GM18861 (cell line): ENCODE data around the gene DVL2.
A peak's percentile ranks its signal among the peaks of the same experiment; 100 is the strongest.
"Not testable (repeated sequence)": the region's sequence is repeated elsewhere in the genome, so short reads cannot be mapped to it uniquely, and the experiment has no call there.

Source experiments
- ATAC-seq: cut with Tn5 transposase; IDR thresholded peaks from one replicate; pipeline ENCODE4 v1.9.1; 2021; ENCODE audit not compliant: unreplicated experiment

DVL2 gene

DNA sequence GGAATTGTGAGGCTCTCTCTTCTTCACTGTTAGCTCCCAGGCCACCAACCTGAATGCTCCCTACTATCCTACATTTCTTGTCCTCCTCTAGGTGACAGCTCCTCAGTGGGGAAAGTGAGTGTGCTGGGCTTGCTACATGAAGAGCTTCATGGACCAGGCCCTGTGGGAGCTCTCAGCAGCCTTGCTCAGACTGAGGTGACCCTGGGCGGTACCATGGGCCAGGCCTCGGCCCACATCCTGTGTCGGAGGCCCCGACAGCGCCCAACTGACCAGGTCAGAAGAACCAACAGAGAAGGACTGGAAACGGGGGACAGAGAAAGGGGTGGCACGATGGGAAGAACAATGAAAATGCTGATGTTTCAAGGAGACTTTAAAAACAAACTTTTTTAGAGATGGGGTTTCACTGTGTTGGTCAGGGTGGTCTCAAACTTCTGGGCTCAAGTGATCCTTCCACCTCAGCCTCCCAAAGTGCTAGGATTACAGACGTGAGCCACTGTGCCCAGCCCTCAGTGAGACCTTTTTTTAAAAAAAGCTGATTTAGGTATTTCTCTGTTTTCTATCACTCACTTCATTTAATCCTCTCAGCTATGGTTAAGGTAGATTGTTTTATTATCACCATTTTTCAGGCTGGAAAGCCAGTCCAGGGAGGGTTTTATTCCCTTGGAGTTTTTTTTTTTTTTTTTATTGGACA is 22.6 kb upstream of the DVL2 start:
- no peak for ATAC-seq

DNA sequence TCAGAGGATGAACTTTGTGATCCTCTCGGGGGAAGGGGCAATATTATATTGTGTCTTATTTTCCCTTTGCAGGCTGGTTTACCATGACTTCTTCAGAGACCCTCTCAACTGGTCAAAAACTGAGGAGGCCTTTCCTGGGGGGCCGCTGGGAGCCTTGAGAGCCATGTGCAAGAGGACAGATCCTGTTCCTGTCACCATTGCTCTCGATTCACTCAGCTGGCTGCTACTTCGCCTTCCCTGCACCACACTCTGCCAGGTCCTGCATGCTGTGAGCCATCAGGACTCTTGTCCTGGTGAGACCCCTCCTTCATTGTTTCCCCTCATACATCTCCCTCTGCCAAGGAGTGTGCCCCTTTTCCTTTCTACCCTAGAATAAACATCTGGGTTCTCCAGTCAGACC is 20.2 kb upstream of the DVL2 start:
- ATAC-seq = no peak

DNA sequence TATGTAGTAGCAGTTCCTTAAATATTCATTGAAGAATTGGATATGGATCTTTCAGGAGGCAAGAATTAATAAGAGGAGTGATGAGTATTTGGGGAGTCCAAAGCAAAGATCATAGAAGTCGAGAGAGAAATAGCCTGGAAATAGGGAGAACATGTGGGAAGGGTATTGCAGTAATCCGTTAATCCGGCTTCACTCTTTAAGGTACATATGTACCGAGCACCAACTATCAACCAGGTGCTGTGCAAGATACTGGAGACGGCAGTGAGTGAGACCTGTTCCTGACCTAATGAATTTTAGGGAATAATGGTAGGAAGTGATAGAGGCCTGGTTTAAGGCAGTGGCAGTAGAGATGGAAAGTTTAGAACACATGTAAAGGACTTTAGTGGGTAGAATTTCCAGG is 18.8 kb upstream of the DVL2 start:
- ATAC-seq = no peak

DNA sequence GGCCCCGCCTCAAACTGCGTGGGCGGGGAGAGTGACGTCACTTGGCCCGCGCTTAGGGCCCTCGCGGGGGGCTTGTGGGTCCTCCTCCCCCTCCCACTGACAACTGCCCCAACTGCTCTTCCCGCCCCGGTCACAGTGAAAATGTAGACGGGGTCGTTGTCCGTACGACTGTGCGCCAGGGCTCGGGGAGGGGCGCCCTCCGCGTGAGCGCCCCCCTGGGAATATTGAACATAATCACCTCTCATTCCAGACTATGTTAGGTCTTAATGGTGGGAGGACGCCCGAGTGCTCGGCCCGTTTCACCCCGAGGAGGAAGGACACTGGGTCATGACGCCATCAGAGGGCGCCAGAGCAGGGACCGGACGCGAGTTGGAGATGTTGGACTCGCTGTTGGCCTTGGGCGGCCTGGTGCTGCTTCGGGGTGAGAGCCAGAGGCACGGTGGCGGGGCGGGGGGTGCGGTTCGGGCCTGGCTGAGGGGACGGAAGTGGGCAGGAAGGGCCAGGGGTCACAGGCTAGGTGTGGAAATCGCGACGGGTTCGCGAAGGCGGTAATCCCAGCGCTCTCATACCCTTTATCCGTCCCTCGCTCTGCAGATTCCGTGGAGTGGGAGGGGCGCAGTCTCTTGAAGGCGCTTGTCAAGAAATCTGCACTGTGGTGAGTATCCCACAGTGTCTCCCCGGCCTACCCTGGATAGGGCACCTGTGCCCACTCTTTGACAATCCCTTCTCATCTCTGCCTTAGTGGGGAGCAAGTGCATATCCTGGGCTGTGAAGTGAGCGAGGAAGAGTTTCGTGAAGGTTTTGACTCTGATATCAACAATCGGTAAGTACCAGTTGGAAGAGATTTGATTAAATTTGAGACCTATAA is 18.1 kb upstream of the DVL2 start, which contains the start of gene ELP5:
Gene ELP5 (plus strand): TSS at position 40 of the 868 bp plus-strand sequence. CDS start 336 bp downstream, at position 376.
- peak; percentile 28 for ATAC-seq

DNA sequence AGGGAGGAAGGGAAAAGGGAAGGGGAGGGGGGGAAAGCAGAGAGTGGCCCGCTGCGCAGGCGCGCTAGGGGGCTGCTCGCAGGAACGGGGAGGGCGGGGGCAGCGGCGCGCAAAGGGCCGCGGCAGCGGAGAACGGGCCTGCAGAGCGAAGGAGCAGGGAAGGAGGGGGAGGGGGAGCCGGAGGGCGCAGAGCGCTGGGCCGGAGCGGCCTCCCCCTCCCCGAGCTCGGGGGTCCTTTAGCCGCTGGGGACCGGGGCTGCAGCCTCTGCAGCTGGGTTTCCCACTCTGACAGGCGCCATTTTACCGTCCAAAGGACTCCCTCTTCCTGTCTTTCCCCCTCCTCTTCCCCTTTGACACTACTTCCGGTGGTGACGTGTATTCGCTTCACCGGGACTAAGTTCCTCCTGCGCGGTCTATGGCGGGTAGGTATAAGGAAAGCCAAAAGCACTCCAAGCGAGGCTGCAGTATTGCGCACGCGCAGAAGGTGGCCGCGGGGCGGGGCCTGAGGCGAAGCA is 17.4 kb upstream of the DVL2 start, which contains the start of gene CTDNEP1:
Gene CTDNEP1 (minus strand): TSS at position 74 of the 515 bp plus-strand sequence. CDS start 438 bp downstream, outside the sequence.
- ATAC-seq = peak; percentile 82

DNA sequence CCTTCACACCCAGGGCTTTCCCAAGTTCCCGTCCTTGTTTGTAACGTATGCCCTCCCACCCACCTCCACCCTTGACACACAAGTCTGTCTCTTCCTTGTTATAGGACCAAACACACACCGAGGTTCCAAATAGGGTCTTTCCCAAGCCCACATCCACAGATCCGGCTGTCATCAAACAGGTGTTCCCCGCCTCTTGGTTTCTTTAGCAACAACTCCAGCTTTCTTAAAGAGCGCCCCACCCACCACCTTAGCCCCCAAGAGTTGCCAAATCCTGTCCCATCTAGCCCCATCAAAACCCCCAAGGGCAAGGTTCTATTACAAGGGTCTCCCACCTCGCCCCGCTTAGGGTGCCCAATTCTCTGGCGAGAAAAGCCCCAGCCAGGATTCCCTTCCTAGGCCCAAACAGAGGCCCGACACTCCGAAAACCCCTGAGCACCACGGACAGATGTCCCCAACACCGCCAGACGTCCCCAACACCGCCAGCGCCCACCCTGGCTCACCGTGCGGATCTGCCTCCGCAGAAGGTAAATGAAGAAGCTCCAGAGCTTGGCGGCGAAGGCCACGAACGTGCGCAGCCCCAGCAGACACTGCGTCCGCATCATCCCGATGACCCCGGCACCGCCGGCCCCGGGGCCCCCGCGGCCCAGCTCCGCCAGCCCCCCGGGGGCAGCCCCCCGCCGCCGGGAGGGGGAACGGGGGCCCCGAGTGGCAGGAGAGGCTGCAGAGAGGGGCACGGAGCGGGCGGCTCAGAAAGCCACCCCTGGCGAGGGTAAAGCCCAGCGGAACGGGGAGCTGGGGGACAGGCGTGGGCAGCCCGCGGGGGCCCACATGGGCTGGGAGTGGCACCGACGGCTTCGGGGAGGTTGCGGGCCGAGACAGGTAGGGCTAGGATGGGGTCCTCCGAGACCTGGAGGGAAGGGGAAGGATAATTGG is 16.6 kb upstream of the DVL2 start:
- no peak for ATAC-seq

DNA sequence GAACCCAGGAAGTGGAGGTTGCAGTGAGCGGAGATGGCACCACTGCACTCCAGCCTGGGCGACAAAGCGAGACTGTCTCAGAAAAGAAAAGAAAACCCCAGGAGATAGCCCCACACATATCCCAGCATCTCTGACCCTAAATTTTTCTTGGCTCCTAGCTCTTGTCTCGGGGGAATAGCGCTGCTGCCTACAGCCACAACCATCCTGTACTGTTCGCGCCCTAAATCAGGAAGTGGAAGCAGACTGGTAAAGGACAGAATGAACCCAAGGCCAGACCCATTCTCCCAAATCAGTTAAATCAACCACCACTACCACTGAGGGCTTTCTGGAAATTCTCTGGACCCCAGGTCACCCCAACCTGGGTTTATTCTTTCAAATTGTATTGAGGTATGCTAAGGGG is 15.5 kb upstream of the DVL2 start:
- ATAC-seq = no peak

DNA sequence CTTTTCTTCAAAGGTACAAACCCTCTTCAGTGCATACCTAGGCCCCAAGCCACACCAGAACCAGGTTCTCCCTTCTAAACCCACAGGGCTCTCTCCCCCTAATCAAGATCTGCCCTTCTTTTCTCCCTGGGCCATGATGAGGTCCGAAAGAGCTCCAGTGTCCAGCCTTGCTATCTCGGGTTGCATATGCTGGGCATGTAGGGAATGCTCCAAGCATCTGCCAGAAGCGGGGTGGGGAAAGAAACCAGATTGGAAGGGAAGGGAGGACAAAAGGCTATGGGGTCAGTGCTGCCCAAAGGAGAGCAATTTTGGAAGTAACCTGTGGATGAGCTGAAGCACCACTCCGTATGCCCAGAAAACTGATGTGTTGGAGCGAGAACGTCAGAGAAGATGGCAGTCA is 14.9 kb upstream of the DVL2 start:
- no peak for ATAC-seq

DNA sequence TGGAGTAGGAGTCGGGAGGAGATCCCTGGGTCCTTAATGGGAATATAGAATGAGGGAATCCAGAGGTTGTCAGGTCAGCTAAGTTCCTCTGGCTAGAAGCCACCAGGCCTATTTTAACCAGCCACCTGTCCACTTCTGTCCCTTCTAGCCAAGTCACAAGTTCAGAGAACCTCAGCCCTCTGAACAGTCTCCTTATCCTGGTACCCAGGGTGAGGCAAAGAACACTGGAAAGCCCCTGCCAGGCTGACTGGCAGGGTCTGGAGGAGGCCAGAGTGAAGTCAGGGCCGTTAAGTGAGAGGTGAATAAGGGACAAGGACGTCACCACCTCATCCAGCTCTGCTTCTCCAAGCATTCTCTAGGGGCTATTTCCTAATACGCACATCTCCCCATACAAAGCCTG is 14.5 kb upstream of the DVL2 start:
- no peak for ATAC-seq

DNA sequence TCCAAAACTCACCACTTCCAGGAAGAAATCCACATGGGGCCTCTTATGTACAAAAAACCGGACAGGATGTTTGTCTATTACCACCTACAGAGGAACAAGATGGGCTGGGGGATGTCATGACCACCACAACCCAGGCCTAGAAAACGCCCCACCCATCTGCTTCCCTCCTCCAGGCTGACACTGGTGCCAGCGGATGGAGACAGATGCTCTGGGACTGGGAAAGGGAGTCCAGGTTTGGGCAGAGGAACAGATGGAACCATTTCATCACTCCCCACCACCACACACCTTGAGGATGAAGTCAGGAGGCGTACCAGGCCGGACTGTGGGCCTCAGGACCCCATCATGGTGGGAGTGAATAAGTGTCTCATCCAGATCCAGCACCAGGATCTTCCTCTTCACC is 12.5 kb upstream of the DVL2 start:
- ATAC-seq = no peak

DNA sequence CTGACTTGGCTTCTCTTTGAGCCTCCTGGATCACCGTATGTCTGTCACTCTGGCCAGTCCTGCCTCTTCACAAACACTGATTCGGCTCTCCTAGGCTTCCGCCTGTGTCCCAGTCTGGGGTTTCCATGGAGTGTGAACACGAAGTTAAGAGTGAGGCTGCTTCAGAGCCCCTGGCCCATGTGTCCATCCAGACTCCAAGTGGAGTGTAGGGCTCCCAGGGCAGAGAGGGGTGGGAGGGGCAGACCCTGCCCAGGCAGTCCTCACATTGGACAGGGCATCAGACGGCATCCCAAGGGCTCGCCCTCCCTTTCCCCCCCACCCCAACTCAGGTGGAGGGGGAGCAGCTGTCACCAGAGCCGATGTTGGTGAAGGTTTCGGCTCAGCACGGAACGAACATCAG is 9.5 kb upstream of the DVL2 start:
- ATAC-seq = not testable (repeated sequence)

DNA sequence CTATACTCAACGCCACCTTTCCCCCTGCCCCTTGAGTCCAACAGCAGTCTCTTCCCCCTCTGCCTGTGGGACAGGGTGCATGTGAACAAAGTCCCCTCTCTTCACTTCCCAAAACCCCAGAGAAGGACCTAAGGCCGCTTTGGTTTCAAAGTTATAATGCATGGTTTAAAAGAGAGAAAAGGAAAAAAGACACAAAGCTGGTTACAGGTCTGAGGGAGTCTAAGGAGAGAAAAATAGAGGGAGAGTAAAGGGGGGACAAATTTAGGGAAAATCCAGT is 9.1 kb upstream of the DVL2 start:
- ATAC-seq = no peak

DNA sequence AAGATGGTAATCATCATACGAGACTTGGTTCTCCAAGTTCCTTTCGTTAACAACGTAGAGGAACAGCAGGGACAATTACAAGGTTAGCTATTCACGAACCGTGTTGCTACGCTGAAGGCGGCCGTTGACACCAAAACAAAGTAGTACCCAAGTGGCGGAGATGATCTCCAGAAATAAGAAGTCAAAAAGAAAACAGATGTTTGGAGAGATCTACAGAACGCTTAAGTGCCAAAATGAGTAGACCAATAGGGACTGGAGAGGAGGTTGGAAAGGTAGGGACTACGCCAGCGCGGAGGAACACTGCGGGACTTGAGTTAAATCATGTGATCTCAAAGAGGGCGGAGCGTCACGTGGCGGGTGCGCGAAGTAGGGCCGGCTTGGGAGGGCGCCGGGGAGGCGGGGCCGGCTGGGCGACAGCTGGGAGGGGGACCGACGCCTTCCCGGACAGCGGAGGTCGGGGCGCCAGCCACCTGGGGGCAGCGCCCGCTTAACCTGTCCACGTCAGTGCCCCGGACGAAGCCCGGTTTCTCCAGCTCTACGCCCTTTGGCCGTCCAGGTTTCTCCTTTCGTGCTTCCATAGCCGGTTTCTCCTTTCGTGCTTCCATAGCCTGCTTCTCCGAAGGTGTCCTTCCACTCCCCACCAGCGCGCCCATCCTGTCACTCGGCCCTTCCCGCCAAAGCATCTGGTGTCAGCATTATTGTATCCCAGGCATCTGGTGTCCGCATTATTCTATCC is 8.6 kb upstream of the DVL2 start:
- ATAC-seq = peak; percentile 41

DNA sequence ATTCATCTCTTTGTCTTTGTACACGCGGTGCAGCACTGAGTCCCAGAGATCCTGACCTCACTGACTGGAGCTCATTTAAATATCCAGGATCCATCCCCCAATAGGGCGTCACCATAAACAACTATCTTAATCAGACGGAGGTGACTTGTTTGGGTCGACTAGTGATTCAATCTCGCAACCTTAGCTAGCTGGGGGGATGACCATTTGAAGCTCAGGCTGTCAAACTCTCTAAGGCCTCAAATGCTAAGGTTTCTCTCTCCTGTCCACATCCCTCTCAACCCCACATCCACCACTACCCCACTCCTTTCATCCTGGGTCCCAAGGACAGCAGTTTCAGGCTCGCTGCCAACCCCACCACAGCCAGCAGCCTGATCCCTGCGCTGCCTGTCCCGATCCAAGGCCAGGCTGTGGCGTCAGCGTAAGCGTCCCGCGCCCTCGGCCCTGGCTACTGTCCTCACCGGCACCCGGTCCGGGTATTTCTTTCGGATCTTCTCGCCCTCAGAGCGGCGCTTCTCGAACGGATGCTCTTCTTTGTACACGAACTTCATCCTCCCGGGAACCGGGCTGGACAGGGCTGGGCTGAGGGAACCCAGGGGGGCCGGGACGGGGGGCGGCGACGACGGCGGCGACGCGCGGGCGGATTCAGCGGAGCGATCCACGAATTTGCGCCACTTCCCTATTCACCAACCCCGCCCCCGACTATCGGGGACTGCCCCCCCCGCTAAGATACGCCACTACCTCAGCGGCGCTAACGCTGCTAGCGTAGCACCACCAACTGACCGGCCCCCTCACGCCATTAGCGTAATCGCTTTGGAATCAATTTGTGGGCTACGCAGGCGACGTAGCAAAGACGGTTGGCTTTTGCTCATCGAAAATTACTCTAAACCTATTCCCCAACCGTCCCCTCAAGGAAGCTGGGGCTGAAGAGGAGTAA is 7.7 kb upstream of the DVL2 start, which contains the start of gene GABARAP:
Gene GABARAP (minus strand): TSS at position 667 of the 934 bp plus-strand sequence. CDS start 119 bp downstream, at position 548.
- peak; percentile 28 for ATAC-seq

DNA sequence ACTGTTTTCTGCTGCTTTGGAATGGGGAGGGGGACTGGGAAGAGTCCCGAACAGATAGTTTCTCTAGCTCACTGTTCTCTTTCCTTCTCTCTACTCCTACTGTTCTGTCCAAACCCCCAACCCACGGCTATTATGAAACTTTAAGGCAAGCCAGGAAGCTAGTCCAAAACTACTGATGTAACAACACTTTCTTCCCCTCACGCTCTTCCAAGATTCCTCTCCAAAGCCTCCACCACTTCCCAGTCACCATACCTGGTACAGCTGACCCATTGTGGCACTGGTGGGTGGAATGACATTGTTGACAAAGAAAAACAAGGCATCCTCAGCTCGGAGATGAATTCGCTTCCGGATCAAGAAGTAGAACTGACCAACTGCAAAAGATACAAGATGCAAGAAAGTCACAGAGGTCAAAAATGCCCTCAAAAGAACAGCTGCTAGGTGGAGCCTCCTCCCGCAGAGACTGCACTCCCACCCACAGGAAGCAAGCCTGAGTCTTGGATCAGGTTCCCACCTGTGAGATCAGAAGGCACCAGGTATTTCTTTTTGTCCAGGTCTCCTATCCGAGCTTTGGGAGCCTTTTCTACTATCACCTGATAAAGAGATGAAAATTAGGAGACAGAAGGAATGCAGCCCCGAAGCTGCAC is 6.9 kb upstream of the DVL2 start:
- no peak for ATAC-seq

DNA sequence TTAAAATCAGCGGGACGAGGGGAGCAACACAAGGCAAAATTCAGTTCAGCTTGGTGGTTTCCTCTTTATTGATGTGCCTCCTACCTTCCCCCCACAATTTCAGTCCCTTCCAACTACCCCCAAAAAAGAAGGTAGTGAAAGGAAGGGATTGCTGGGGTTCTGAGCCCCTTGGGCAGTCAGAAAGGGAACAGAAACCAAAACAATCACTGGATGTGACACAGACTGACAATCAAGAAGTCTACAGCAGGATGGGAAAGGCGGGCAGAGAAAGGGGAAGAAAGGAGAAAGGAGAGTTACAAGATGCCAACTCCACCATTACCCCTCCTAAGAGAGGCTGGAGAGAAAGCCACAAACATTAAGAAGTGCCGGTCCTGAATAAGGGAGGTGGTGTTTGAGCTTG is 6.1 kb upstream of the DVL2 start:
- ATAC-seq = no peak

DNA sequence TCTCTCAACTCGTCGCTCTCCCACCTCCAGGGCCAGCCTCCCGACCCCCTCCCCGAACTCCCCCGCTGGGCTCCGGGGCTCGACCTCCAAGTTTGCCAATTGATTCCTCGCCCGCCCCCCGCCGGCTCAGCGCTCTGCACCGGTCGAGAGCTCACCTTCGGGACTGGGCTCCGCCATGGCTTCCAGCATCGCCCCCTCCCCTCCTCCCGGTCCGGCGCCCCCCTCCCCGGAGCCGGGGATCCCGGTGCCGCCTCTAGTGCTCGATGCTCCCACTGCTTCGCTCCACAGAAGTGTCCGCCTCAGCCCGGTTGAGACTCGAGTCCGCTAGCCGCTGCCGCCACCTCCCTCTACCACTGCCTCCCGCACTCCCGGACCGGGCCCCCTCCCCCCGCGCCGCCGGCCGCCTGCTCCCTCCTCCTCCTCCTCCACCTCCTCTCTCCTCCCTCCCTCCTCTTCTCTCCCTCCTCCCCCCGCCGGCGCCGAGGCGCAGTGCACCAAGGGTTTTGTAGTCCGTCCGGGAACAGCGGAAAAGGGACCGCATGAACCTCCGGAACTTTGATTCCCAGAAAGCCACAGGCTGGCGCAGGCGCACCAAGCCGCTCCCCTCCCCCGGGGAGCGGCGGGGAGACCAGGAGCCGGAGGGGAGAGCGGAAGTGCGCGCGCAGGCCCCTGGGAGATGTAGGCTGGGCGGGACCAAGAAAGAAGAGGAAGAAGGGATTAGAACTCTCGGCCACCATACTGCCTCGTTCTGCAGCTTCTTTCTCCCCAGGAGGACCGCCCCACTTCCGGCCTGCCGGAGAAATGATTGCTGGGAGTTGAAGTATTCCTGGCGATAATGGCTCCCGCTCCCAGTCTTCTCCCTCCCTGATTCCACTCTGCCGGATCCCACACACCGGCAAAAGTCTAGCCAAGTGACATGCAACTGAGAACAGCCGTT is 5.0 kb upstream of the DVL2 start, which contains the start of gene PHF23:
Gene PHF23 (minus strand): TSS at position 367 of the 937 bp plus-strand sequence. CDS start 178 bp downstream, at position 189.
- peak; percentile 36 for ATAC-seq
